Esophagus (tissue), 2 donors: ENCODE data around the gene ARSA. TPM values are rescaled to one million over a fixed set of nuclear protein-coding genes. Genes with fewer than 3 reads are reported as not detected.
A peak's percentile ranks its signal among the peaks of the same experiment; 100 is the strongest.

Experiments used
- H3K27ac ChIP-seq, 2 donors: one replicate each; pipeline ENCODE4 v1.5.1; 2013; ENCODE audit warnings: low read depth in 2 of 2, mild to moderate bottlenecking in 2 of 2, inconsistent platforms in 1 of 2, low read length in 1 of 2, moderate library complexity in 1 of 2
- H3K27me3 ChIP-seq, 2 donors: one replicate each; pipeline ENCODE4 v1.6.1; 2013; ENCODE audit warnings: low read length in 2 of 2, control low read depth in 1 of 2, mild to moderate bottlenecking in 1 of 2; ENCODE audit not compliant: insufficient read depth in 2 of 2, control insufficient read depth in 1 of 2
- H3K36me3 ChIP-seq, 2 donors: one replicate each; pipeline ENCODE4 v1.6.1; 2013; ENCODE audit warnings: low read length in 1 of 2; ENCODE audit not compliant: control insufficient read depth in 2 of 2, insufficient read depth in 2 of 2
- H3K4me1 ChIP-seq, 2 donors: one replicate each; pipeline ENCODE4 v1.6.1; 2013; ENCODE audit warnings: low read length in 1 of 2; ENCODE audit not compliant: control insufficient read depth in 2 of 2, insufficient read depth in 2 of 2
- H3K4me3 ChIP-seq, 2 donors: one replicate each; pipeline ENCODE4 v1.5.1; 2013; ENCODE audit warnings: low read length in 2 of 2, mild to moderate bottlenecking in 2 of 2, low read depth in 1 of 2, moderate library complexity in 1 of 2
- H3K9me3 ChIP-seq, 2 donors: one replicate each; pipeline ENCODE4 v1.6.1; 2013; ENCODE audit warnings: mild to moderate bottlenecking in 2 of 2, low read depth in 1 of 2, low read length in 1 of 2, moderate library complexity in 1 of 2; ENCODE audit not compliant: control insufficient read depth in 2 of 2, insufficient read depth in 1 of 2
- WGBS, 2 donors: extraction: QIAGEN DNeasy Blood & Tissue Kit; methylation state at CpG; one replicate each; pipeline ENCODE4 v1.1.7; 2013; 5-methylcytosine and 5-hydroxymethylcytosine counted together
- polyA plus RNA-seq, 2 donors: library from polyadenylated mRNA; stranded (reverse); fragments of 200-250 nt; gene quantifications; one replicate each; pipeline ENCODE4 v1.2.3, GENCODE V29; 2013
- donor health status: healthy with polysubstance abuse.
- donor health status: Bipolar disorder and iron deficiency.

Gene ARSA
- 10 to 100 TPM; 25.8 to 52.1 TPM for polyA plus RNA-seq

DNA sequence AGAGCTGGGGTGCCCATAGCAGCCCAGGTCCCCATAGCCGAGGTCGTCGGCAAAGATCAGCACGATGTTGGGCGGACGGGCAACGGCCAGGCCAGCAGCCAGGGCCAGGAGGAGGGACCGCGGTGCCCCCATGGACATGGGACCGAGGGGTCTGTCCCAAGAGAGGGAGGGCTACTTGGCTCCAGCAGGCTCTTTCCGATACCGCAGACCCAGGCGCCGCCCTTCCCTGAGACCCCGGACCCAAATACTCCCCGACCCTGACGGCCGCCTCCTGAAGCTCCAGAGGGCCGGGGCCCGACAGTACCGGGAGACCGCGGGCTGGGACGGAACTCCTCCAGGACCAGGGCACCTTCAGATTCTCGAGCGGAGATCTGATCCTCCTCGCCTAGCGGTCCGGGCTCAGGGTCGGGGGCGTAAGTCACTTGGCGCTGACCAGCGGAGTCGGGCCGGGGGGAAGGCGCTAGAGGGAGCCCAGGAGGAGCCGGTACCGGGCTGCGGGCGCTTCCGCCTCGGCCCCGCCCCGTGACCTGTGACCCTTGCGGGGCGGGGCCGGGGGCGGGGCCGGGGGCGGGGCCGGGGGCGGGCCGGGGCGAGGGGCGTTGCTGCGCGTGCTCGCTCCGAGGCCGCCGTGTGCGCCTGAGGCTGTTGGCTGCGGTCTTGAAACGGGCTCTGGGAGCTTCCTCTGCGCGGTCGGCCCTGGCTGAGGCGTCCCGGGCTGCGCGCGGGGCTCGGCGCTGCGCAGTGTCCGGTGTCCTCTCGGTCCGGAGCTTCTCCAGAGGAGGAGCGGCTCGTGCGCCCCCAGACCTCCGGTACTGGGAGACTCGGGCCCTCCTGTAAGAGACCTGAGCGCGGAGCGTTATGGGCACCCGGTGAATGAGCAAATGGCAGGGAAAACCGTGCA lies at the start of gene ARSA:
Gene ARSA (minus strand): TSS at position 511 of the 901 bp plus-strand sequence. CDS start 373 bp downstream, at position 138.
- Histone ChIP-seq H3K4me1 (peaks cover 0 to 20% of the 10 kb centered on the region in 2 donors), H3K4me3 (peak within 1 kb of the TSS; percentile 61 to 89), H3K27ac (peak within 1 kb of the TSS; percentile 61 to 82), H3K36me3 (peaks cover 0 to 14% of the 10 kb centered on the region in 2 donors), H3K27me3 (no peaks in the 10 kb centered on the region), H3K9me3 (no peaks in the 10 kb centered on the region)
- WGBS, 2 donors = 1 to 2% methylated on average over 71 to 87 of the region's 88 CpGs

GRCh38 chr22:50676661-50677492 lies 48.9 kb upstream of the ARSA start:
- Histone ChIP-seq H3K4me3 (no peak overlapping the region), H3K27ac (no peak overlapping the region)
- WGBS, 2 donors = 67 to 79% methylated on average over 10 of the region's 10 CpGs

GRCh38 chr22:50676180-50676636 lies 48.3 kb upstream of the ARSA start:
- peaks cover 0 to 7% of the 10 kb centered on the region in 2 donors for H3K9me3 ChIP-seq
- peaks cover 0 to 9% of the 10 kb centered on the region in 2 donors for H3K4me1 ChIP-seq
- peaks cover 0 to 5% of the 10 kb centered on the region in 2 donors for H3K27me3 ChIP-seq
- no peak overlapping the region for H3K4me3 ChIP-seq
- WGBS, 2 donors = 86 to 87% methylated on average over 14 of the region's 14 CpGs
- no peaks in the 10 kb centered on the region for H3K36me3 ChIP-seq
- H3K27ac ChIP-seq = no peak overlapping the region

More at GRCh38 chr22:50676661-50677492, 48.9 kb upstream of the ARSA start:
- Histone ChIP-seq H3K36me3 (no peaks in the 10 kb centered on the region), H3K9me3 (peaks cover 0 to 7% of the 10 kb centered on the region in 2 donors), H3K27me3 (peaks cover 0 to 5% of the 10 kb centered on the region in 2 donors), H3K4me1 (peaks cover 0 to 9% of the 10 kb centered on the region in 2 donors)

DNA sequence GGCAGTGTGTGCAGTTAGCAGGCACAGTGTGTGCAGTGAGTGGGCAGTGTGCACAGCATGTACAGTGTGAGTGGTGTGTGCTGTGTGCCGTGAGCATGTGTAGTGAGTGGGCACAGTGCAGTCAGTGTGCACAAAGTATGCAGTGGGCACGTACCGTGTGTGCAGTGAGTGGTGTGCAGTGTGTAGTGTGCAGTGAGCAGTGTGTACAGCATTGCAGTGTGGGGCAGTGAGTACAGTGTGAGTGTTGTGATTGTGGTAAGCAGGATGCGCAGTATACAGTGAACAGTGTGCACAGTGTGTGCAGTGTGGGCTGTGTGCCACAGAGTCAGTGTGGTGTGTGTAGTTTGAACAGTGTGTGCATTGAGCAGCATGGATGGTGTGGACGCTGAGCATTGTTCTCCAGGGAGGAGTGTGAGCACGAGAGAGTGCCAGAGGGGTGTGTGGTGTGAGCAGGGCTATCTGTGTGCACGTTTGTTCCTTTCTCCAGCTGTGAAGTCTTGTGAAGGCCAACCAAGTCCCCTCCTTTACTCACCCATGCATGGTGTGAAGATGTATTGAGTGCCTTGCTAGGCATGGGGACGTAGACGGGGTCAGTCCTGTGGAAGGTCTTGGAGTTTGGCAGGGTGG lies 47.7 kb upstream of the ARSA start:
- peaks cover 0 to 5% of the 10 kb centered on the region in 2 donors for H3K27me3 ChIP-seq
- peaks cover 0 to 7% of the 10 kb centered on the region in 2 donors for H3K9me3 ChIP-seq
- H3K4me1 ChIP-seq = peaks cover 0 to 9% of the 10 kb centered on the region in 2 donors
- H3K4me3 ChIP-seq = peak overlapping the region; percentile 48 to 57
- H3K36me3 ChIP-seq = no peaks in the 10 kb centered on the region
- H3K27ac ChIP-seq = no peak overlapping the region
- 69 to 78% methylated on average over 9 of the region's 9 CpGs for WGBS, 2 donors

DNA sequence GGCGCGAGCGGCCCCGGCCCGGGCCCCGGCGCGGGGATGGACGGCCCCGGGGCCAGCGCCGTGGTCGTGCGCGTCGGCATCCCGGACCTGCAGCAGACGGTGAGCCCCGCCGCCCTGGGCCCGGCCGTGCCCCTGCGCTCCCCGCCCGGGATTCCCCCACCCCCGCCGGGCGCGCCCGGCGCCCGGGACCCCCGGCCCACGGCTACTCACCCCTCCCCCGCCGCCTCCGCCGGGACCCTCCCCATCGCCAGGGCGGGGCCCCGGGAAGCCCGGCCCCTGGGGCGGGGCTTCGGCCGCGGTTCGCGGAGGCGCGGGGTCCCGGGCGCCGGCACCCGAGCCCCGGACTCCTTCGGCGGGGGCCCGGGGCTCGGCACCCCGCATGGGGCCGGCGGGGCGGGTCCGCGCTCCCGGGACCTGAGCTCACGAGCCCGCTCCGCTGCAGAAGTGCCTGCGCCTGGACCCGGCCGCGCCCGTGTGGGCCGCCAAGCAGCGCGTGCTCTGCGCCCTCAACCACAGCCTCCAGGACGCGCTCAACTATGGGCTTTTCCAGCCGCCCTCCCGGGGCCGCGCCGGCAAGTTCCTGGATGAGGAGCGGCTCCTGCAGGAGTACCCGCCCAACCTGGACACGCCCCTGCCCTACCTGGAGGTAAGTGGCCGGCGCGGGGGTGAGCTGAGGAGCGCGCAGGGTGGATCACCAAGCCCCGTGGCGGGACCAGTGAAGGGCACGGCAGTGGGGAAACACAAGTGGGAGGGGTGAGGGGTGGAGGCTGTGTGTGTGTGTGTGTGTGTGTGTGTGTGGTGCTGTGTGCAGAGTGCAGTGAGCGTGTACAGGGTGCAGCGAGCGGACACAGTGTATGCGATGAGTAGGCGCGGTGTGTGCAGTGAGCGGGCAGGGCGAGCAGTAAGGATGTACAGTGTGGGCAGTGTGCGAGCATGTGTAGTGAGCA lies 46.9 kb upstream of the ARSA start:
- WGBS, 2 donors = 4 to 8% methylated on average over 50 to 105 of the region's 105 CpGs
- no peaks in the 10 kb centered on the region for H3K36me3 ChIP-seq
- peaks cover 0 to 7% of the 10 kb centered on the region in 2 donors for H3K9me3 ChIP-seq
- H3K27me3 ChIP-seq = peaks cover 0 to 5% of the 10 kb centered on the region in 2 donors
- H3K27ac ChIP-seq = peak overlapping the region; percentile 14 to 45
- H3K4me1 ChIP-seq = peaks cover 0 to 9% of the 10 kb centered on the region in 2 donors
- H3K4me3 ChIP-seq = peak overlapping the region; percentile 48 to 57

GRCh38 chr22:50674130-50674500 lies 46.2 kb upstream of the ARSA start:
- Histone ChIP-seq H3K27ac (no peak overlapping the region), H3K27me3 (peaks cover 0 to 5% of the 10 kb centered on the region in 2 donors), H3K4me3 (peak overlapping the region in 1 of 2 donors; percentile 57), H3K36me3 (no peaks in the 10 kb centered on the region), H3K9me3 (peaks cover 0 to 7% of the 10 kb centered on the region in 2 donors), H3K4me1 (peaks cover 0 to 9% of the 10 kb centered on the region in 2 donors)
- WGBS, 2 donors = 0 to 2% methylated on average over 4 to 42 of the region's 43 CpGs

DNA sequence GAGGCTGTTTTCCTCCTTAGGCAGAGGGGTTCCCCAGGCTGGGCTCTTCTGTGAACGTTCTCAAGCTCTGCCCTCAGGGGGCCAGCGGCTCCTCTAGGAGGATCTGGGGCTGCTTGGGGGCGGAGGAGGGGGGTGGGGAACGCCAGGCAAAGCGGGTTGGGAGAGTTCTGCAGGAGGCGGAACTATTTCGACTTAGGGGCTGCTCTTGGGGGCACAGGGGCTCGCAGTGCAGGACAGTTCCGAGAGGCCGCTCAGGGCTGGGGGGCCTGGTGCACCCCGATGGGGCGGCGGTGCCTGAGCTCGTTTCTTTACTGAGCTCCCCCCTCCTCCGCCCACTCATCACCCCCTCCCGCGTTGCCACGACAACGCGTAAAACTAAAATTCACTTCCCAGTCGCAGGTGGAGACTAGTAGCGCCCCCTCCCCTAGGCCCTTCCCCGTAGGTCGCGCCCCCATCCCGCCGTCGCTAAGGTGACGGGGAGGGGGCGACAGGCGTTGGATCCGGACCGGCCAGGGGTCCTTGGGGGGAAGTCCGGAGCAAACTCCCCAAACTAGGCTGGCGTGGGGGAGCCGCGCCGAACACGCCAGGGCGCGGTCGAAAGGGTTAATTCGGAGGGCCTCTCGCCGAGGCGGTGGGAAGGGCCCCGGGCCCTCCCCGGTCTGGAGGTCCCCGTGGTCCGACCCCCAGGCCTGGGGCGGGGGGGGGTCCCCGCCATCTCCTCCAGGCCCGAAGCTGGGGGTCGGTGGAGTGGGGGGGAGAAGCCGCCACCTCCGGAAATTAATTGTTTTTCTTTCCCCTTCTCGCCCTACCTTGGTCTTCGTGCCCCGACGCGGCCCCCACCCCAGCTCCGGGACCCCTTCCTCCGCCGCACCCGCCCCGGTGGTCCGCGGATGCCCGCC lies 45.5 kb upstream of the ARSA start:
- 3% methylated on average over 45 to 69 of the region's 69 CpGs for WGBS, 2 donors
- peaks cover 0 to 5% of the 10 kb centered on the region in 2 donors for H3K27me3 ChIP-seq
- H3K4me1 ChIP-seq = peaks cover 0 to 9% of the 10 kb centered on the region in 2 donors
- peak overlapping the region; percentile 37 to 57 for H3K4me3 ChIP-seq
- H3K27ac ChIP-seq = peak overlapping the region; percentile 26 to 44
- peaks cover 0 to 7% of the 10 kb centered on the region in 2 donors for H3K9me3 ChIP-seq
- no peaks in the 10 kb centered on the region for H3K36me3 ChIP-seq
